ENCODE results near the gene IGSF5.

DNA sequence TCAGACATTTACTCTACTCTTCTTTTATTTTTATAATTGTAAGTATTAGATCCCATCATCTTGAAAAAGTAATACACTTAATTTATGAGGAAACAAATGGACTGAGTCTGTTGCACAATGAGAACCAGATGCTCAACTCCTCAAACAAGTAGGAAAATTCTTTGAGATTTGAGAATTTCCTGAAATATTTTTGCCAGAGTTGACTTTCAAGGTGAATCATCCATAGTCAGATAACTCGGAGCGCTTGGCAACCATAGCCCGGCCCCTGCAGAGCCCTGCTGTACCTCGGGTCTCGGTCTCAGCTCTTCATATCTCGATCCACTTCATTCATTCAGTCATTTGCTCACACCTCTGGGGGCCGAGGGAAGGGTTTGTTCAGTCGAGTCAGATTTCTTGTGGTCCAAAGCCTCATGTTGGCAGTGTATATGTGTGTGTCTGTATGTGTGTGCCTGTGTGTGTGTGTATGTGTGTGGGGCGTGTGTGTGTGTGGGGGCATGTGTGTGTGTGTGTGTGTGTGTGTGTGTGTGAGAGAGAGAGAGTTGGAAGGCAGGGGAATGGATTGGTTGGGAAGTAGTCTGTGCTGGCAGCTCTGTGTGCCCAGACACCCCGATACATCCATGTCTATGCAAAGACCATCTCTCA, 104.2 kb downstream of the IGSF5 start:
- TF ChIP-seq, protein P1, sequence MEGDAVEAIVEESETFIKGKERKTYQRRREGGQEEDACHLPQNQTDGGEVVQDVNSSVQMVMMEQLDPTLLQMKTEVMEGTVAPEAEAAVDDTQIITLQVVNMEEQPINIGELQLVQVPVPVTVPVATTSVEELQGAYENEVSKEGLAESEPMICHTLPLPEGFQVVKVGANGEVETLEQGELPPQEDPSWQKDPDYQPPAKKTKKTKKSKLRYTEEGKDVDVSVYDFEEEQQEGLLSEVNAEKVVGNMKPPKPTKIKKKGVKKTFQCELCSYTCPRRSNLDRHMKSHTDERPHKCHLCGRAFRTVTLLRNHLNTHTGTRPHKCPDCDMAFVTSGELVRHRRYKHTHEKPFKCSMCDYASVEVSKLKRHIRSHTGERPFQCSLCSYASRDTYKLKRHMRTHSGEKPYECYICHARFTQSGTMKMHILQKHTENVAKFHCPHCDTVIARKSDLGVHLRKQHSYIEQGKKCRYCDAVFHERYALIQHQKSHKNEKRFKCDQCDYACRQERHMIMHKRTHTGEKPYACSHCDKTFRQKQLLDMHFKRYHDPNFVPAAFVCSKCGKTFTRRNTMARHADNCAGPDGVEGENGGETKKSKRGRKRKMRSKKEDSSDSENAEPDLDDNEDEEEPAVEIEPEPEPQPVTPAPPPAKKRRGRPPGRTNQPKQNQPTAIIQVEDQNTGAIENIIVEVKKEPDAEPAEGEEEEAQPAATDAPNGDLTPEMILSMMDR (IDR thresholded peaks at IDR 0.05), result no peak
- TF ChIP-seq EZH2 (IDR thresholded peaks at IDR 0.05; ENCODE audit: borderline replicate concordance, insufficient read depth, low read depth, low read length, poor library complexity, severe bottlenecking), result no peak
